Activated naive CD4-positive, alpha-beta T cell treated with anti-CD3 and anti-CD28 coated beads, Interleukin-2, amount 50 U/mL, for 24 hours (primary cell): ENCODE results near the gene RAD18.

Source experiments
- H3K27ac Mint-ChIP-seq: one replicate; pipeline ENCODE4 v1.8.0; 2021; ENCODE audit warnings: mild to moderate bottlenecking, mixed read lengths
- H3K27me3 Mint-ChIP-seq: one replicate; pipeline ENCODE4 v1.8.0; 2021; ENCODE audit warnings: mixed read lengths
- H3K36me3 Mint-ChIP-seq: one replicate; pipeline ENCODE4 v1.8.0; 2021; ENCODE audit warnings: mixed read lengths
- H3K4me1 Mint-ChIP-seq: one replicate; pipeline ENCODE4 v1.8.0; 2021; ENCODE audit warnings: mixed read lengths
- H3K4me3 Mint-ChIP-seq: one replicate; pipeline ENCODE4 v1.8.0; 2021; ENCODE audit warnings: mild to moderate bottlenecking, mixed read lengths
- H3K9me3 Mint-ChIP-seq: one replicate; pipeline ENCODE4 v1.8.0; 2021; ENCODE audit warnings: mixed read lengths

The RAD18 gene

GRCh38 chr3:8836096-8836495 lies 127.2 kb downstream of the RAD18 start:
- H3K4me3 Mint-ChIP-seq, result no peak overlapping the region
- H3K9me3 Mint-ChIP-seq, result no peaks in the 10 kb centered on the region
- no peaks in the 10 kb centered on the region for H3K4me1 Mint-ChIP-seq
- peaks cover 1% of the 10 kb centered on the region for H3K36me3 Mint-ChIP-seq
- no peak overlapping the region for H3K27ac Mint-ChIP-seq
- no peaks in the 10 kb centered on the region for H3K27me3 Mint-ChIP-seq

- Mint-ChIP-seq H3K36me3 (peaks cover 1% of the 10 kb centered on the region), H3K9me3 (no peaks in the 10 kb centered on the region), H3K4me1 (no peaks in the 10 kb centered on the region), H3K4me3 (no peak overlapping the region), H3K27me3 (no peaks in the 10 kb centered on the region), H3K27ac (no peak overlapping the region)
These were observed 127.9 kb downstream of the RAD18 start for GRCh38 chr3:8835385-8835784.

GRCh38 chr3:8834974-8835373 lies 128.3 kb downstream of the RAD18 start:
- Mint-ChIP-seq H3K9me3 (no peaks in the 10 kb centered on the region), H3K27ac (no peak overlapping the region), H3K4me1 (no peaks in the 10 kb centered on the region), H3K4me3 (no peak overlapping the region), H3K36me3 (peaks cover 1% of the 10 kb centered on the region), H3K27me3 (no peaks in the 10 kb centered on the region)

GRCh38 chr3:8827641-8828040 lies 135.6 kb downstream of the RAD18 start:
- H3K27me3 Mint-ChIP-seq, result no peaks in the 10 kb centered on the region
- peaks cover 2% of the 10 kb centered on the region for H3K36me3 Mint-ChIP-seq
- H3K4me1 Mint-ChIP-seq, result no peaks in the 10 kb centered on the region
- no peaks in the 10 kb centered on the region for H3K9me3 Mint-ChIP-seq
- no peak overlapping the region for H3K27ac Mint-ChIP-seq
- no peak overlapping the region for H3K4me3 Mint-ChIP-seq
